Immature natural killer cell (primary cell): ENCODE data around the gene DOCK3. TPM values are rescaled to one million over a fixed set of nuclear protein-coding genes. Genes with fewer than 3 reads are reported as not detected.
"Not testable (repeated sequence)": the region's sequence is repeated elsewhere in the genome, so short reads cannot be mapped to it uniquely, and the experiment has no call there.

Experiments used
- DNase-seq, 3 donors: peaks; one replicate each; pipeline ENCODE4 v3.0.0; 2022; ENCODE audit warnings: mixed read lengths in 1 of 3
- H3K27ac Mint-ChIP-seq, 6 donors: one replicate each; pipeline ENCODE4 v1.8.0; 2020; ENCODE audit warnings: mixed read lengths in 6 of 6, mild to moderate bottlenecking in 5 of 6, inconsistent platforms in 4 of 6, moderate library complexity in 3 of 6
- H3K27me3 Mint-ChIP-seq, 3 donors: one replicate each; pipeline ENCODE4 v1.8.0; 2020 to 2021; ENCODE audit warnings: low read depth in 3 of 3, mild to moderate bottlenecking in 3 of 3, mixed read lengths in 3 of 3, moderate library complexity in 3 of 3, inconsistent platforms in 1 of 3
- H3K36me3 Mint-ChIP-seq, 3 donors: one replicate each; pipeline ENCODE4 v1.8.0; 2020; ENCODE audit warnings: mixed read lengths in 3 of 3, inconsistent platforms in 2 of 3, mild to moderate bottlenecking in 2 of 3
- H3K4me1 Mint-ChIP-seq, 2 donors: one replicate each; pipeline ENCODE4 v1.8.0; 2020; ENCODE audit warnings: inconsistent platforms in 2 of 2, mild to moderate bottlenecking in 2 of 2, mixed read lengths in 2 of 2, moderate library complexity in 1 of 2
- H3K4me3 Mint-ChIP-seq, 5 donors: one replicate each; pipeline ENCODE4 v1.8.0; 2020; ENCODE audit warnings: mild to moderate bottlenecking in 5 of 5, mixed read lengths in 5 of 5, inconsistent platforms in 3 of 5, moderate library complexity in 3 of 5
- H3K9me3 Mint-ChIP-seq, 6 donors: one replicate each; pipeline ENCODE4 v1.8.0; 2020; ENCODE audit warnings: mild to moderate bottlenecking in 6 of 6, mixed read lengths in 6 of 6, inconsistent platforms in 4 of 6, moderate library complexity in 3 of 6
- polyA plus RNA-seq, 3 donors: library from polyadenylated mRNA; unstranded; fragments of 300-500 nt; fragmentation: Illumina TruSeq; gene quantifications; one replicate each; pipeline ENCODE4 v1.2.3, GENCODE V29; 2021

DOCK3 gene
- polyA plus RNA-seq, 3 donors from 2014 or later = 0.06 to 0.08 TPM; not detected in 1

- Mint-ChIP-seq H3K27me3 (peaks cover 0 to 3% (median 1%) of the 10 kb centered on the region in 3 donors), H3K9me3 (peaks cover 0 to 1% (median 0%) of the 10 kb centered on the region in 6 donors), H3K36me3 (peaks cover 0 to 4% (median 0%) of the 10 kb centered on the region in 3 donors), H3K4me3 (no peak overlapping the region), H3K4me1 (no peaks in the 10 kb centered on the region), H3K27ac (no peak overlapping the region)
- DNase-seq = no peak
Measured at GRCh38 chr3:50656417-50657195, 18.1 kb upstream of the DOCK3 start.

- H3K27ac Mint-ChIP-seq = peak overlapping the region in 1 of 6 donors; percentile 77
- DNase-seq = no peak
- H3K27me3 Mint-ChIP-seq = peaks cover 1 to 3% (median 1%) of the 10 kb centered on the region in 3 donors
- no peaks in the 10 kb centered on the region for H3K4me1 Mint-ChIP-seq
- peaks cover 0 to 1% (median 0%) of the 10 kb centered on the region in 6 donors for H3K9me3 Mint-ChIP-seq
- H3K36me3 Mint-ChIP-seq = peaks cover 0 to 4% (median 0%) of the 10 kb centered on the region in 3 donors
- H3K4me3 Mint-ChIP-seq = no peak overlapping the region
Measured at GRCh38 chr3:50657407-50657806, 17.3 kb upstream of the DOCK3 start.

- Mint-ChIP-seq H3K4me3 (no peak overlapping the region), H3K9me3 (peaks cover 0 to 1% (median 0%) of the 10 kb centered on the region in 6 donors), H3K27me3 (peaks cover 1 to 3% (median 1%) of the 10 kb centered on the region in 3 donors), H3K27ac (no peak overlapping the region), H3K36me3 (peaks cover 0 to 4% (median 0%) of the 10 kb centered on the region in 3 donors), H3K4me1 (no peaks in the 10 kb centered on the region)
- DNase-seq = no peak
Measured at GRCh38 chr3:50657816-50658215, 16.9 kb upstream of the DOCK3 start.

GRCh38 chr3:50658416-50658815 lies 16.3 kb upstream of the DOCK3 start:
- Mint-ChIP-seq H3K4me1 (no peaks in the 10 kb centered on the region), H3K9me3 (peaks cover 0 to 1% (median 0%) of the 10 kb centered on the region in 6 donors), H3K4me3 (no peak overlapping the region), H3K27ac (no peak overlapping the region), H3K36me3 (peaks cover 0 to 4% (median 0%) of the 10 kb centered on the region in 3 donors), H3K27me3 (peaks cover 1 to 3% (median 1%) of the 10 kb centered on the region in 3 donors)
- DNase-seq = no peak

- H3K9me3 Mint-ChIP-seq = peaks cover 0 to 1% (median 0%) of the 10 kb centered on the region in 6 donors
- H3K27me3 Mint-ChIP-seq = peaks cover 1 to 3% (median 1%) of the 10 kb centered on the region in 3 donors
- no peak overlapping the region for H3K4me3 Mint-ChIP-seq
- no peak overlapping the region for H3K27ac Mint-ChIP-seq
- DNase-seq = no peak
- peaks cover 0 to 4% (median 0%) of the 10 kb centered on the region in 3 donors for H3K36me3 Mint-ChIP-seq
- no peaks in the 10 kb centered on the region for H3K4me1 Mint-ChIP-seq
Measured at GRCh38 chr3:50658831-50659230, 15.9 kb upstream of the DOCK3 start.

GRCh38 chr3:50660386-50660785 lies 14.3 kb upstream of the DOCK3 start:
- no peak overlapping the region for H3K27ac Mint-ChIP-seq
- peaks cover 2 to 4% of the 10 kb centered on the region in 2 donors for H3K4me1 Mint-ChIP-seq
- no peak for DNase-seq
- H3K27me3 Mint-ChIP-seq = peaks cover 1 to 4% (median 1%) of the 10 kb centered on the region in 3 donors
- peaks cover 0 to 4% (median 0%) of the 10 kb centered on the region in 3 donors for H3K36me3 Mint-ChIP-seq
- peaks cover 0 to 1% (median 0%) of the 10 kb centered on the region in 6 donors for H3K9me3 Mint-ChIP-seq
- no peak overlapping the region for H3K4me3 Mint-ChIP-seq

GRCh38 chr3:50661321-50661837 lies 13.3 kb upstream of the DOCK3 start:
- Mint-ChIP-seq H3K4me1 (peaks cover 7 to 8% of the 10 kb centered on the region in 2 donors), H3K27ac (no peak overlapping the region), H3K36me3 (peaks cover 0 to 4% (median 0%) of the 10 kb centered on the region in 3 donors), H3K27me3 (peaks cover 1 to 3% (median 1%) of the 10 kb centered on the region in 3 donors), H3K4me3 (no peak overlapping the region), H3K9me3 (peaks cover 0 to 1% (median 0%) of the 10 kb centered on the region in 6 donors)
- no peak for DNase-seq

GRCh38 chr3:50662408-50662807 lies 12.3 kb upstream of the DOCK3 start:
- H3K4me3 Mint-ChIP-seq = no peak overlapping the region
- H3K27ac Mint-ChIP-seq = peak overlapping the region in 1 of 6 donors; percentile 52
- H3K4me1 Mint-ChIP-seq = peaks cover 7 to 8% of the 10 kb centered on the region in 2 donors
- H3K36me3 Mint-ChIP-seq = peaks cover 0 to 4% (median 0%) of the 10 kb centered on the region in 3 donors
- peaks cover 1 to 3% (median 1%) of the 10 kb centered on the region in 3 donors for H3K27me3 Mint-ChIP-seq
- peaks cover 0 to 1% (median 0%) of the 10 kb centered on the region in 6 donors for H3K9me3 Mint-ChIP-seq
- DNase-seq = no peak

GRCh38 chr3:50665081-50665840 lies 9.5 kb upstream of the DOCK3 start:
- peak overlapping the region in 1 of 6 donors; percentile 8 for H3K27ac Mint-ChIP-seq
- H3K4me1 Mint-ChIP-seq = peaks cover 7 to 8% of the 10 kb centered on the region in 2 donors
- H3K9me3 Mint-ChIP-seq = no peaks in the 10 kb centered on the region
- no peak overlapping the region for H3K4me3 Mint-ChIP-seq
- H3K36me3 Mint-ChIP-seq = peaks cover 0 to under 1% (median 0%) of the 10 kb centered on the region in 3 donors
- DNase-seq = no peak
- H3K27me3 Mint-ChIP-seq = peaks cover 0 to 7% (median 1%) of the 10 kb centered on the region in 3 donors

GRCh38 chr3:50665841-50666115 lies 8.9 kb upstream of the DOCK3 start:
- DNase-seq, H3K4me1 Mint-ChIP-seq, H3K36me3 Mint-ChIP-seq, H3K9me3 Mint-ChIP-seq, H3K27ac Mint-ChIP-seq, H3K4me3 Mint-ChIP-seq, H3K27me3 Mint-ChIP-seq: not testable (repeated sequence)

GRCh38 chr3:50666837-50667236 lies 7.9 kb upstream of the DOCK3 start:
- Mint-ChIP-seq H3K36me3 (peaks cover 0 to 4% (median 0%) of the 10 kb centered on the region in 3 donors), H3K4me3 (no peak overlapping the region), H3K27ac (peak overlapping the region in 1 of 6 donors; percentile 21), H3K9me3 (no peaks in the 10 kb centered on the region), H3K4me1 (peaks cover 7 to 8% of the 10 kb centered on the region in 2 donors), H3K27me3 (peaks cover 0 to 7% (median 5%) of the 10 kb centered on the region in 3 donors)
- DNase-seq = no peak

GRCh38 chr3:50671331-50671730 lies 3.4 kb upstream of the DOCK3 start:
- Mint-ChIP-seq H3K36me3 (peaks cover 0 to 4% (median 0%) of the 10 kb centered on the region in 3 donors), H3K27me3 (peaks cover 7 to 15% (median 9%) of the 10 kb centered on the region in 3 donors), H3K4me1 (peaks cover 5 to 11% of the 10 kb centered on the region in 2 donors), H3K4me3 (no peak overlapping the region), H3K27ac (no peak overlapping the region), H3K9me3 (no peaks in the 10 kb centered on the region)
- DNase-seq = no peak

- H3K9me3 Mint-ChIP-seq = no peaks in the 10 kb centered on the region
- H3K4me3 Mint-ChIP-seq = peak overlapping the region in 2 of 5 donors; percentile 5 to 43
- peaks cover 5 to 11% of the 10 kb centered on the region in 2 donors for H3K4me1 Mint-ChIP-seq
- no peak overlapping the region for H3K27ac Mint-ChIP-seq
- peaks cover 0 to 4% (median 0%) of the 10 kb centered on the region in 3 donors for H3K36me3 Mint-ChIP-seq
- no peak for DNase-seq
- peaks cover 7 to 17% (median 13%) of the 10 kb centered on the region in 3 donors for H3K27me3 Mint-ChIP-seq
Measured at GRCh38 chr3:50672656-50673055, 2.1 kb upstream of the DOCK3 start.
